AG04449 (cell line): ENCODE measurements around the gene PORCN.

Source experiments
- CTCF ChIA-PET: fragments of 350-600 bp; formaldehyde crosslinking; extraction: SDS; loops from one replicate; lab custom pipeline; 2021; ENCODE audit warnings: antibody characterized with exemption; lab: Yijun Ruan, JAX
- POLR2A ChIA-PET: fragments of 400-600, 350-600 bp; formaldehyde crosslinking; extraction: SDS; loops from one replicate; lab custom pipeline; 2020; ENCODE audit warnings: antibody characterized with exemption, inconsistent platforms; lab: Yijun Ruan, JAX
- DNase-seq: peaks from one replicate; pipeline ENCODE4 v3.0.0-alpha.2; 2010; ENCODE audit warnings: low read depth, low spot score
- H3K4me3 ChIP-seq: 2 replicates; pipeline ENCODE4 v1.5.1; 2011; ENCODE audit warnings: low read depth, mild to moderate bottlenecking, control low read depth, low read length
- TF ChIP-seq, protein P1 (sequence below): IDR thresholded peaks from one replicate; pipeline ENCODE4 v1.5.1; 2011; ENCODE audit warnings: mild to moderate bottlenecking, moderate library complexity, low read length, control low read depth, inconsistent platforms; ENCODE audit not compliant: insufficient read depth; ENCODE audit errors: missing control alignments

The PORCN gene

DNA sequence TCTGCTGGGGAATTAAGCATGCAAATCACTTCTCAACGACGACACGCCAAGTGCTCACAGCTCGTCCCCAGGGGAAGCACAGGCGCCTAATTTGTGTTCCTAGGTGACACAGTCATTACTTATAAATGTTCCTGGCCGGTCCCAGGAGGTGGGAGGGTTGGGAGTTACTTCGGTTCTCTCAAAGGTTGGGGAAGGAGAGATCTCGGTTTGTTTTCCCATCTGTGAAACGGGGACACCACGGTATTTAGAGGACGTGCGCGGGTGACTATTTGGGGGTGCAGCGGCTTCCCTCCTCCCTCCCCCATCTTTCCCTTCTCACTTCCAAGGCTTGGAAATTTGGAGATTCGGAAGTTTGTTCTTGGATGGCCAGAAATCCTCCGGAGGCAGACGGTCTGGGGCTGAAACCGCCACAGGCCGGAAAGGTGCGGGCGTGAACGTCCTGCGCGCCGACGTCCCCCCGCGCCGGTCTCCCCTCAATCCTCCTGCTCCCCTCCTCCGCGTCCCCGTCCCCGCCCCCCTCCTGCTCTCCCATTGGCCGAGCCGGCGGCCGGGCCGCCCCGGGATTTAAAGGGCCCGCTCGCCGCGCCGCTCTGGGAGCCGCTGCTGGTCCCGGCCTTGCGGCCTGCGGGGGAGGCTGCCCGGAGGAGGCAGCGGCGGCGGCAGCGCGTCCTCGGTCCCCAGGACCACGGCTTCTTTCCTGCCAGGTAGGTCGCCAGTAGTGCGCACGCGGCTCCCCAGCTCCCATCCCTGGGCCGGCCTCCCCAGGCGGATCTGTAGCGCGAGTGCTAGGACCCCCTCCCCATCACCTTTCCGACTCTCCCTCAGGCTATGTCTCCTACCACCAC, at the start of gene PORCN:
Gene PORCN, plus strand, starts transcription at position 593 of the 845 bp plus-strand sequence. CDS start 829 bp downstream, outside the sequence.
- ChIA-PET POLR2A (interaction anchor here (0.7 kb wide), 1 partner anchor 13 kb away, joined by 3 read pairs; the partner anchor contains the start of gene EBP), CTCF (no interaction called here)
- TF ChIP-seq, protein P1, sequence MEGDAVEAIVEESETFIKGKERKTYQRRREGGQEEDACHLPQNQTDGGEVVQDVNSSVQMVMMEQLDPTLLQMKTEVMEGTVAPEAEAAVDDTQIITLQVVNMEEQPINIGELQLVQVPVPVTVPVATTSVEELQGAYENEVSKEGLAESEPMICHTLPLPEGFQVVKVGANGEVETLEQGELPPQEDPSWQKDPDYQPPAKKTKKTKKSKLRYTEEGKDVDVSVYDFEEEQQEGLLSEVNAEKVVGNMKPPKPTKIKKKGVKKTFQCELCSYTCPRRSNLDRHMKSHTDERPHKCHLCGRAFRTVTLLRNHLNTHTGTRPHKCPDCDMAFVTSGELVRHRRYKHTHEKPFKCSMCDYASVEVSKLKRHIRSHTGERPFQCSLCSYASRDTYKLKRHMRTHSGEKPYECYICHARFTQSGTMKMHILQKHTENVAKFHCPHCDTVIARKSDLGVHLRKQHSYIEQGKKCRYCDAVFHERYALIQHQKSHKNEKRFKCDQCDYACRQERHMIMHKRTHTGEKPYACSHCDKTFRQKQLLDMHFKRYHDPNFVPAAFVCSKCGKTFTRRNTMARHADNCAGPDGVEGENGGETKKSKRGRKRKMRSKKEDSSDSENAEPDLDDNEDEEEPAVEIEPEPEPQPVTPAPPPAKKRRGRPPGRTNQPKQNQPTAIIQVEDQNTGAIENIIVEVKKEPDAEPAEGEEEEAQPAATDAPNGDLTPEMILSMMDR = no peak
- peak within 1 kb of the TSS; percentile 72 for H3K4me3 ChIP-seq
- no peak for DNase-seq

DNA sequence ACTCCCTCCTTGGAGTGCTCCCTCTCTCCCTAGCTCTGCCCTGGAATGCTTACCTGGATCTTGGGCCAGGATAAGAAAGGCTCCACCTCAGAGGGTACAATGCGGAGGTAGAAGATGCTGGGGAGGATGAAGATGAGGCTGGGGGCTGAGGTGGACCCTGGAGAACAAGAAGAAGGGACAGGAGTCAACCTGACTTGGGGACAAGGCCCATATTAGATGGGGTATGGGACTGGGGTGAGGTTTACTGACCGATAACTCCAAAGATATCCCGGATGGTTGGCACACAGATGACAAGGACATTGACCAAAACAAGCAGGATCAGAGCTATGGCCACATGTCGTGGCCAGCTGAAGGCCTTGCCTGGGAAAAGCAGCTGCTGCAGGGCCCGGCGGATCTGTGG, 49.3 kb upstream of the PORCN start:
- TF ChIP-seq, protein P1 = no peak
- ChIA-PET CTCF (no interaction called here), POLR2A (no interaction called here)
- no peak for DNase-seq
- H3K4me3 ChIP-seq = no peak overlapping the region

DNA sequence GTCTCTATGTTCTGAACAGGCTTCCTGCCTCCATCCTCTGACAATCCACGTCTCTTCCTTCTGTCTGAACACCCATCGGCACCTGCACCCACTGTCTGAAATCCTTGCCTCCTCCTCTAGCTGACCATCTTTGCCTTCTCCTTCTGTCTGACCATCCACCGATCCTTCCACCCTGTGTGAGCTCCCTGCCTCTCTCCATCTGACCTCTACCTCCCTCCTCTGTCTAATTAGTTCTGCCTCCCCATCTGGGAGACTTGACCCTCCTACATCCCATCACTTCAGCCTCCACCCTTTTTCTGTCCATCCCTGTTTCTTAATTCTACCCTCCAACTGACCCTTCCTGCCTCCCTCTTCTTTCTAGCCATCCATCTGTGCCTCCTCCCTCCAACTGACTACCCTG, 48.8 kb upstream of the PORCN start:
- TF ChIP-seq, protein P1 = no peak
- no peak overlapping the region for H3K4me3 ChIP-seq
- POLR2A ChIA-PET = no interaction called here
- DNase-seq = no peak
- CTCF ChIA-PET = no interaction called here

DNA sequence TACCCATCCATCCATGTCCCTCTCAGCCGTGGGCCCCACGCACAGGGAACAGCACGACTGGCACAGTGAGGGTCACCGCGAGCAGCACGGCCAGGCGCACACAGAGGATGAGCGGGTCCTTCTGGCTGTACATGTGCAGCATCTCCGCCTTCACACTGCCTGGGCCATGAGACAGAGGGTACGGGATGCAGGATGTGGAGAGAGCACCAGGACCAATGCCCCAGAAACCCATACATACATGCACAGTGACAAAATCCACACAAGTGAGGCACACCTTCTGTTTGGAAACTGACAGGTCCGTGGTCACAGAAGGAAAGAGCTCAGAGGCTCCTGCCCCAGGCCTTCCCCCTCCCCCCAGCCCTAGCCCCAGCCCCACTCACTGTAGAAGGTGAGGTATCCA, 48.2 kb upstream of the PORCN start:
- no peak for DNase-seq
- ChIA-PET POLR2A (no interaction called here), CTCF (no interaction called here)
- TF ChIP-seq, protein P1 = no peak
- no peak overlapping the region for H3K4me3 ChIP-seq

DNA sequence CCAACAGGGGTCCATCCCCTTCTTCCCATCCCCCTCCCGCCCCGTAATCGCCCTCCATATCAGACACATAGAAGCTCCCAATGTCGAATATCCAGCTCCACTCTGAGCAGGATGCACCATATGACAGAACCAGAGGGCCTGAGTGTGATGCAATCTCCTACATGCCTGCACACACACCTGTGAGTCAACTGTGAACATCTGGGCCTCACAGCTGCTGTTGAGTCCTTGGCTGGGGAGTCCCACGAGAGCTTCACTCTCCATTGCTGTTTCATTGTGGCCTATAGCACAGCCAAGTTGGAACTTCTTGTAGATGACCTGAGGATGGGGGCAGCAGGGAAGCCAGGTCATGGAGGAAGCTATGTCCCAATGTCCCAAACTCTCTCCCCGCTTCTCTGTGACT, 47.0 kb upstream of the PORCN start:
- ChIA-PET CTCF (no interaction called here), POLR2A (no interaction called here)
- H3K4me3 ChIP-seq = no peak overlapping the region
- DNase-seq = no peak
- TF ChIP-seq, protein P1 = no peak

DNA sequence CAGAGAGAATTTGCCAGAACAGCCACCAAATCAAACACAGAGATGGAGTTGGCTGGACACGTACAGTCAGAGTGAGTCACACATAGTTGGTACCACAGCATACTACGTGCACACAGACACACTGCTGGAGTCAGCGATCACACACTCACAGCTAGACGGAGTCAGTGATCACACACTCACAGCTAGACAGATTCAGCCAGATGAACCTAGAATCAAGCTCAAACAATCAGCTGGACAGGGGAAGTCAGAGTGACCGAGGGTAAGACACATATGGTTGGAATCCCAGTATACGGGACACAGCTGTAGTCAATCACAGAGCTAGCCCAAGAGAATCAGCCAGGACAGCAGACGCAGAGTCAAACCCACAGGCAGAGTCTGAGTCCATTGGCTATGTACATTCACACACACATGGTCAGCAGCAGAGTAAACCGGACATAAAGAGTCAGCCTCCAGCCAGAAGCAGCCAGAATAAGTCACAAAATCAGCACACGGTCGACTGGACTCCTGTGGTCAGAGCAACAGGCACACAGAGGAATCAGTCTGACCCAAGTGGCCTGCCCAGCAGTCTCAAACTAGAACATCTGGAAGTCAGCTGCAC, 43.4 kb upstream of the PORCN start:
- H3K4me3 ChIP-seq = peak overlapping the region; percentile 18; the same call in 1 of the 2 replicates
- POLR2A ChIA-PET = interaction anchor here (0.9 to 1.2 kb wide), 2 partner anchors 10 to 126 kb away, joined by 3 to 5 read pairs; partner anchors contain the start of gene FTSJ1
- TF ChIP-seq, protein P1 = no peak
- DNase-seq = peak; percentile 89
- CTCF ChIA-PET = interaction anchor here (1.4 kb wide), 1 partner anchor 10 kb away, joined by 3 read pairs; no protein-coding TSS in a partner anchor
